AG09309 (cell line): ENCODE results near the gene KRTAP10-4.

Experiments used
- DNase-seq: peaks from one replicate; pipeline ENCODE4 v3.0.0-alpha.2; 2010; ENCODE audit warnings: low read depth
- H3K4me3 ChIP-seq: 2 replicates; pipeline ENCODE4 v1.5.1; 2011; ENCODE audit warnings: mild to moderate bottlenecking, low read depth, low read length, moderate library complexity; ENCODE audit not compliant: control insufficient read depth
- TF ChIP-seq, protein P1 (sequence below): IDR thresholded peaks from 2 replicates; pipeline ENCODE4 v1.5.1; 2011; ENCODE audit warnings: mild to moderate bottlenecking, low read depth, low read length, inconsistent platforms; ENCODE audit not compliant: insufficient read depth, control insufficient read depth; ENCODE audit errors: missing control alignments

KRTAP10-4 gene

GRCh38 chr21:44618504-44618903 lies 45.0 kb downstream of the KRTAP10-4 start:
- no peak for DNase-seq
- H3K4me3 ChIP-seq: no peak overlapping the region
- TF ChIP-seq, protein P1, sequence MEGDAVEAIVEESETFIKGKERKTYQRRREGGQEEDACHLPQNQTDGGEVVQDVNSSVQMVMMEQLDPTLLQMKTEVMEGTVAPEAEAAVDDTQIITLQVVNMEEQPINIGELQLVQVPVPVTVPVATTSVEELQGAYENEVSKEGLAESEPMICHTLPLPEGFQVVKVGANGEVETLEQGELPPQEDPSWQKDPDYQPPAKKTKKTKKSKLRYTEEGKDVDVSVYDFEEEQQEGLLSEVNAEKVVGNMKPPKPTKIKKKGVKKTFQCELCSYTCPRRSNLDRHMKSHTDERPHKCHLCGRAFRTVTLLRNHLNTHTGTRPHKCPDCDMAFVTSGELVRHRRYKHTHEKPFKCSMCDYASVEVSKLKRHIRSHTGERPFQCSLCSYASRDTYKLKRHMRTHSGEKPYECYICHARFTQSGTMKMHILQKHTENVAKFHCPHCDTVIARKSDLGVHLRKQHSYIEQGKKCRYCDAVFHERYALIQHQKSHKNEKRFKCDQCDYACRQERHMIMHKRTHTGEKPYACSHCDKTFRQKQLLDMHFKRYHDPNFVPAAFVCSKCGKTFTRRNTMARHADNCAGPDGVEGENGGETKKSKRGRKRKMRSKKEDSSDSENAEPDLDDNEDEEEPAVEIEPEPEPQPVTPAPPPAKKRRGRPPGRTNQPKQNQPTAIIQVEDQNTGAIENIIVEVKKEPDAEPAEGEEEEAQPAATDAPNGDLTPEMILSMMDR: peak; percentile 47

- H3K4me3 ChIP-seq: no peak overlapping the region
- DNase-seq: no peak
These were observed 45.4 kb downstream of the KRTAP10-4 start for GRCh38 chr21:44618909-44619308.

DNA sequence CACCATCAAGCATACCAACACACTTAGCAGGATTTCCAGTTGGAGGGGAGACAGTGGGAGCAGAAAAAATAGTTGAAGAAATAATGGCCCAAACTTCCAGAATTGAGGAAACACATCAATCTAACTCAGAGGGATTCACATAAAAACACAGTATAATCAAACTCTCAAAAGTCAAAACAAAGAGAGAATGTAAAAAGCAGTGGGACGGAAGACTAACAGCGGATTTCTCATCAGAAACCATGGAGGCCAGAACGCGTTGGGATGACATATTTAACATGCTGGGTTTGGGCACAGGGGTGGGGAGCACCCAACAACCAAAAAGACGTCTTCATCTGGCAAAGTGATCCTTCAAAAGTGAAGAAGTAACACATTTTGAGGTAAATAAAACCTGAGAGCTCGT lies 46.4 kb downstream of the KRTAP10-4 start:
- TF ChIP-seq, protein P1: no peak
- H3K4me3 ChIP-seq: no peak overlapping the region

More at GRCh38 chr21:44618909-44619308, 45.4 kb downstream of the KRTAP10-4 start:
- TF ChIP-seq, protein P1: no peak

DNA sequence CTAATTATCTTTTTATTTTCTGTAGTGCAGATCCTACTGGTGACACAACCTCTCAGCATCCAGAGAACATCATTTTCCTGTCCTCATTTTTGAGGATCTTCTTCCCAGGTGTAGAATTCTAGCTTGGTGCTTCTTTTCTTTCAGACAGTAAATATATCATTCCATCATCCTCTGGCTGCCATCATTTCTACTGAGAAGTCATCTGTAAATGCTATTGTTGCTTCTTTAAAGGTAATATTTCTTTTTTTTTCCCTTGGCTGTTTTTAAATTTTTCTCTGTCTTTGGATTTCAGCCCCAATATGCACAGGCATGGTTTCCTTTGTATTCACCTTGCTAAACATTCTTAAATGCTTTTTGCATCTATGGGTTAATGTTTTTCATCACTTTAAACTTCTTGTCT lies 50.0 kb downstream of the KRTAP10-4 start:
- no peak for DNase-seq
- TF ChIP-seq, protein P1: no peak
- H3K4me3 ChIP-seq: no peak overlapping the region

More for the DNA sequence above, 46.4 kb downstream of the KRTAP10-4 start:
- no peak for DNase-seq
